ENCODE measurements around the gene SMAD4. TPM values are rescaled to one million over a fixed set of nuclear protein-coding genes. Genes with fewer than 3 reads are reported as not detected.

Gene SMAD4
- total RNA-seq, 1 experiment from 2014 or later = 48.8 TPM

DNA sequence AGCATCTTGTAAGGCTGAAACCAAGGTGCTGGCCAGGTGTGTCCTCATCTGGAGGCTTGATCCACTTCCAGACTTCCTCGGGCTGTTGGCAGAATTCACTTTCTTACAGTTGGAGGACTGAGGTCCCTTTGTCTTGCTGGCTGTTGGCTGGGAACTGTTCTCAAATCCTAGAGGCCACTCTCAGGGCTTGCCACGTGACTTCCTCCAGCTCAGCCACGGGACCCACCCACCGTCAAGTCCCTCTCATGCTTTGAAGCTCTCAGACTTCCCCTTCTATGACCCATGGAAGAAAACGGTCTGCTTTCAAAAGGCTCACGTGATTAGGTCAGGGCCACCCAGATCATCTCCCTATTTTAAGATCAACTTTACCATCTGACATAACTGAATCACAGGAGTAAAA lies 77.1 kb downstream of the SMAD4 start:
- Histone ChIP-seq H3K4me1 (no peaks in the 10 kb centered on the region), H3K27me3 (replicated peaks; ENCODE audit: control insufficient read depth, insufficient read depth, low read length) (no peaks in the 10 kb centered on the region), H3K9me3 (no peaks in the 10 kb centered on the region), H3K36me3 (ENCODE audit: control insufficient read depth, insufficient read depth, low read length) (no peaks in the 10 kb centered on the region), H3K4me3 (ENCODE audit: low read depth, low read length) (no peak overlapping the region)
- no peaks in the 10 kb centered on the region for H3K9me3 Mint-ChIP-seq (ENCODE audit: unreplicated experiment)
- CTCF ChIA-PET = no interaction called here
- DNase-seq = no peak
- H3K4me3 Mint-ChIP-seq (ENCODE audit: unreplicated experiment) = no peak overlapping the region
- TF ChIP-seq, protein P1, sequence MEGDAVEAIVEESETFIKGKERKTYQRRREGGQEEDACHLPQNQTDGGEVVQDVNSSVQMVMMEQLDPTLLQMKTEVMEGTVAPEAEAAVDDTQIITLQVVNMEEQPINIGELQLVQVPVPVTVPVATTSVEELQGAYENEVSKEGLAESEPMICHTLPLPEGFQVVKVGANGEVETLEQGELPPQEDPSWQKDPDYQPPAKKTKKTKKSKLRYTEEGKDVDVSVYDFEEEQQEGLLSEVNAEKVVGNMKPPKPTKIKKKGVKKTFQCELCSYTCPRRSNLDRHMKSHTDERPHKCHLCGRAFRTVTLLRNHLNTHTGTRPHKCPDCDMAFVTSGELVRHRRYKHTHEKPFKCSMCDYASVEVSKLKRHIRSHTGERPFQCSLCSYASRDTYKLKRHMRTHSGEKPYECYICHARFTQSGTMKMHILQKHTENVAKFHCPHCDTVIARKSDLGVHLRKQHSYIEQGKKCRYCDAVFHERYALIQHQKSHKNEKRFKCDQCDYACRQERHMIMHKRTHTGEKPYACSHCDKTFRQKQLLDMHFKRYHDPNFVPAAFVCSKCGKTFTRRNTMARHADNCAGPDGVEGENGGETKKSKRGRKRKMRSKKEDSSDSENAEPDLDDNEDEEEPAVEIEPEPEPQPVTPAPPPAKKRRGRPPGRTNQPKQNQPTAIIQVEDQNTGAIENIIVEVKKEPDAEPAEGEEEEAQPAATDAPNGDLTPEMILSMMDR (IDR thresholded peaks at IDR 0.05; ENCODE audit: insufficient read depth in 1 of 2, low read depth in 1 of 2, low read length in 1 of 2, severe bottlenecking in 1 of 2, unreplicated experiment in 1 of 2) = no peak
- POLR2A ChIA-PET = no interaction called here
- no peaks in the 10 kb centered on the region for H3K4me1 Mint-ChIP-seq (ENCODE audit: low read depth, unreplicated experiment)
- intact Hi-C loops (cut with micrococcal nuclease; ENCODE audit: unreplicated experiment) = no loop called here
- no TSS peak for BruUV-seq (replicated peaks)
- H3K27ac Mint-ChIP-seq (ENCODE audit: unreplicated experiment) = no peak overlapping the region
- H3K36me3 Mint-ChIP-seq (ENCODE audit: insufficient read depth, unreplicated experiment) = peaks cover 8% of the 10 kb centered on the region
- H3K27me3 Mint-ChIP-seq (ENCODE audit: insufficient read depth, unreplicated experiment) = no peaks in the 10 kb centered on the region

DNA sequence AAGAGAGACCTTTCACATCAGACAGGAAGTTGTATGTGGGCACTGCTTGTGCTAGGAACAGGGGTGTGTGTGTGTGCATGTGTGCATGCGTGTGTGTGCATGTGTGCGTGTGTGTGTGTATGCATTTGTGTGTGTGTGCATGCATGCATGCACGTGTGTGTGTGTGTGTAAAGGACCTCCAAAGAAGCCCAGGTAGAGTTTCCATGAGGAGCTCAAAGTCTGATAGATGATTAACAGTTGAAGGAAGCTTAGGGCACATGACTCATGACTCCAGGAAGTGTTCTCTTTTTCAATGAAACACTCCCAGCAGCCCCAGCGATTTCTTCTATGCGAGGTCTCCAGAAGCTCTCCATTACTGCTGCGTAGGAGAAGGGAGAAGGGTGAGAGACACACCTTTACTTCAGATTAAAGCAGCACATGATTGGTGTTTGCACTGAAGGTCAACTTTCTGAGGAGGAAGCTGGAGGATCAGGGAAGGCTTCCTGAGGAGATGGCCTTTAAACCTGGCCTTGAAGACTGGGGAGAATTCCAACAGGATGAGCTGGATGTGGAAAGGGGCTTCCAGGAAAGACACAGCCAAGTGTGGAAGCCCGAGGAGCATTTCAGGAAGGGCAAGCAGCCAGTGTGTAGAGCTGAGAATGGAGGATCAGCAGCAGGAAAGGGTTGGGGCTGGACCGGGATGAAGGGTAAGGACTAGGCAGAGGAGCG lies 77.7 kb downstream of the SMAD4 start:
- no peaks in the 10 kb centered on the region for H3K9me3 Mint-ChIP-seq (ENCODE audit: unreplicated experiment)
- POLR2A ChIA-PET = no interaction called here
- intact Hi-C loops (cut with micrococcal nuclease; ENCODE audit: unreplicated experiment) = no loop called here
- DNase-seq = no peak
- Histone ChIP-seq H3K4me3 (ENCODE audit: low read depth, low read length) (no peak overlapping the region), H3K4me1 (no peaks in the 10 kb centered on the region), H3K36me3 (ENCODE audit: control insufficient read depth, insufficient read depth, low read length) (no peaks in the 10 kb centered on the region), H3K27me3 (replicated peaks; ENCODE audit: control insufficient read depth, insufficient read depth, low read length) (no peaks in the 10 kb centered on the region), H3K9me3 (no peaks in the 10 kb centered on the region)
- peaks cover 8% of the 10 kb centered on the region for H3K36me3 Mint-ChIP-seq (ENCODE audit: insufficient read depth, unreplicated experiment)
- H3K27ac Mint-ChIP-seq (ENCODE audit: unreplicated experiment) = no peak overlapping the region
- no peaks in the 10 kb centered on the region for H3K27me3 Mint-ChIP-seq (ENCODE audit: insufficient read depth, unreplicated experiment)
- H3K4me1 Mint-ChIP-seq (ENCODE audit: low read depth, unreplicated experiment) = no peaks in the 10 kb centered on the region
- CTCF ChIA-PET = no interaction called here
- H3K4me3 Mint-ChIP-seq (ENCODE audit: unreplicated experiment) = no peak overlapping the region
- BruUV-seq (replicated peaks) = no TSS peak
- TF ChIP-seq, protein P1 (IDR thresholded peaks at IDR 0.05; ENCODE audit: insufficient read depth in 1 of 2, low read depth in 1 of 2, low read length in 1 of 2, severe bottlenecking in 1 of 2, unreplicated experiment in 1 of 2) = no peak

DNA sequence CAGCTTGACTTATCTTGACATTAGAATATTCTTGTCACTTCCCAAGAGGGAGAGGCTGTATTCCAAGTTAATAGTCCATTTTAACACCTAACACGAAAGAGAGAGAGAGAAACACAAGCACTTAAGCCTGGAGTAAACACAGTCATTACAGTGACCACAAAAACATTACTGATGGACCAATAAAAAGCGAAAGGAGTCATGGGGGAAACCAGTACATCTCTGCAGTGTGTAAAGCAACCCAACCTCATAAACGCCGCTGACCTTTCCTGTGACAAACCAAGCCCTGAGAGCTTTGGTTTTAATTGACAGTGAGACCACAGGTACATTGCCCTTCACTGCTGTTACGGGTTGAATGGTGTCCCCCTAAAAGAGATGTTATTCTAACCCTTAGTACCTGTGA lies 78.3 kb downstream of the SMAD4 start:
- no peaks in the 10 kb centered on the region for H3K36me3 ChIP-seq (ENCODE audit: control insufficient read depth, insufficient read depth, low read length)
- no peaks in the 10 kb centered on the region for H3K27me3 Mint-ChIP-seq (ENCODE audit: insufficient read depth, unreplicated experiment)
- ChIA-PET POLR2A (no interaction called here), CTCF (no interaction called here)
- no peaks in the 10 kb centered on the region for H3K27me3 ChIP-seq (replicated peaks; ENCODE audit: control insufficient read depth, insufficient read depth, low read length)
- BruUV-seq (replicated peaks) = no TSS peak
- TF ChIP-seq, protein P1 (IDR thresholded peaks at IDR 0.05; ENCODE audit: insufficient read depth in 1 of 2, low read depth in 1 of 2, low read length in 1 of 2, severe bottlenecking in 1 of 2, unreplicated experiment in 1 of 2) = no peak
- peaks cover 8% of the 10 kb centered on the region for H3K36me3 Mint-ChIP-seq (ENCODE audit: insufficient read depth, unreplicated experiment)
- H3K9me3 ChIP-seq = no peaks in the 10 kb centered on the region
- no peak overlapping the region for H3K4me3 Mint-ChIP-seq (ENCODE audit: unreplicated experiment)
- H3K4me1 Mint-ChIP-seq (ENCODE audit: low read depth, unreplicated experiment) = no peaks in the 10 kb centered on the region
- H3K27ac Mint-ChIP-seq (ENCODE audit: unreplicated experiment) = no peak overlapping the region
- H3K9me3 Mint-ChIP-seq (ENCODE audit: unreplicated experiment) = peaks cover 6% of the 10 kb centered on the region
- DNase-seq = no peak
- H3K4me3 ChIP-seq (ENCODE audit: low read depth, low read length) = no peak overlapping the region
- intact Hi-C loops (cut with micrococcal nuclease; ENCODE audit: unreplicated experiment) = no loop called here
- H3K4me1 ChIP-seq = no peaks in the 10 kb centered on the region

Measured in Caco-2 (cell line).